Measurements from ENCODE around the gene TLE3. TPM values are rescaled to one million over a fixed set of nuclear protein-coding genes. Genes with fewer than 3 reads are reported as not detected.

The TLE3 gene
- total and polyA plus RNA-seq, 2 of the 4 experiments (the other 2 are of a cell fraction) = 6.5 to 16.3 TPM

GRCh38 chr15:70037292-70037640 lies 60.5 kb downstream of the TLE3 start:
- Histone ChIP-seq H4K8ac (ENCODE audit: low read depth in 2 of 2, low read length in 2 of 2) (no peak overlapping the region), H4K5ac (ENCODE audit: low read depth, low read length) (no peak overlapping the region), H3K4me3 (ENCODE audit: insufficient read depth, low read depth, low read length) (no peak overlapping the region), H3K27ac (ENCODE audit: insufficient read depth, low read length) (no peak overlapping the region), H3K4ac (ENCODE audit: low read depth, low read length) (no peak overlapping the region), H3K18ac (ENCODE audit: low read depth, low read length) (no peak overlapping the region), H2BK20ac (ENCODE audit: low read depth, low read length) (no peak overlapping the region), H3K9me1 (ENCODE audit: insufficient read depth, low read length) (no peaks in the 10 kb centered on the region; the same call in 1 of the 2 replicates), H3K4me1 (ENCODE audit: control insufficient read depth, insufficient read depth, low read length) (peaks cover 6% of the 10 kb centered on the region; the same call in 1 of the 2 replicates), H3K9me3 (ENCODE audit: control insufficient read depth, insufficient read depth, low read length) (no peaks in the 10 kb centered on the region), H2BK5ac (ENCODE audit: low read depth, low read length, poor library complexity, severe bottlenecking) (no peak overlapping the region), H2AK9ac (replicated peaks; ENCODE audit: low read depth, low read length, poor library complexity) (no peak overlapping the region), H3K56ac (ENCODE audit: extremely low read depth, insufficient read depth, low read length) (no peak overlapping the region), H2AFZ (replicated peaks; ENCODE audit: low read length, poor library complexity) (no peak overlapping the region), H3K9ac (ENCODE audit: low read depth, low read length) (no peak overlapping the region), H3K36me3 (ENCODE audit: control insufficient read depth, insufficient read depth, low read length) (no peaks in the 10 kb centered on the region), H2AK5ac (ENCODE audit: low read depth, low read length) (no peak overlapping the region), H4K20me1 (ENCODE audit: insufficient read depth, low read length) (no peaks in the 10 kb centered on the region), H3K79me1 (ENCODE audit: low read depth in 1 of 2, low read length in 2 of 2) (no peaks in the 10 kb centered on the region), H4K91ac (ENCODE audit: insufficient read depth, low read depth, low read length) (no peak overlapping the region), H2BK120ac (ENCODE audit: low read depth, low read length) (no peak overlapping the region), H3K27me3 (ENCODE audit: control insufficient read depth, insufficient read depth, low read length) (peaks cover 50% of the 10 kb centered on the region), H3K14ac (replicated peaks; ENCODE audit: low read depth, low read length) (no peak overlapping the region), H3K4me2 (ENCODE audit: low read depth, low read length) (no peak overlapping the region), H2BK15ac (ENCODE audit: low read depth, low read length) (no peak overlapping the region), H3K23ac (ENCODE audit: low read depth, low read length) (no peak overlapping the region)
- in situ Hi-C loops (cut with MboI; ENCODE audit: low sequenced_read_pairs) = no loop called here
- CTCF ChIA-PET = no interaction called here
- TF ChIP-seq BHLHE40 (IDR thresholded peaks at IDR 0.05; ENCODE audit: low read depth, low read length) = no peak
- no peak for TF ChIP-seq NFE2L2 (IDR thresholded peaks at IDR 0.05; ENCODE audit: low read depth, low read length)
- no peak for TF ChIP-seq MAFK (IDR thresholded peaks at IDR 0.05; ENCODE audit: low read depth, low read length)
- no peak for TF ChIP-seq FOS (IDR thresholded peaks at IDR 0.05; ENCODE audit: low read depth, low read length)
- POLR2A ChIA-PET (ENCODE audit: unreplicated experiment) = no interaction called here
- no CpG with 5 or more reads among the region's 2 CpGs for WGBS, 2 experiments (ENCODE audit: extremely low coverage in 2 of 2, insufficient read length in 1 of 2)
- BruUV-seq (replicated peaks) = no TSS peak
- intact Hi-C loops (cut with micrococcal nuclease) = no loop called here
- dilution Hi-C loops (cut with HindIII; ENCODE audit: low sequenced_read_pairs, unreplicated experiment) = no loop called here
- ATAC-seq (ENCODE audit: low read depth) (no peak), DNase-seq (no peak)
